H1 (cell line): ENCODE results near the gene ENOX2. TPM values are rescaled to one million over a fixed set of nuclear protein-coding genes. Genes with fewer than 3 reads are reported as not detected.

Source experiments
- CTCF ChIA-PET: fragments of 300-600 bp; sonication (Branson Sonifier 250); formaldehyde crosslinking; loops from one replicate; lab custom pipeline; 2021; ENCODE audit not compliant: partially characterized antibody; lab: Charles Lee
- POLR2A ChIA-PET: fragments of 300-600 bp; sonication (Branson Sonifier 250); formaldehyde crosslinking; loops from one replicate; lab custom pipeline; 2021; ENCODE audit warnings: inconsistent platforms; ENCODE audit not compliant: partially characterized antibody; lab: Charles Lee
- DNase-seq, 2 experiments: peaks; one replicate each; pipeline versions ENCODE4 v3.0.0 to v3.0.0-alpha.2; 2010 to 2022; ENCODE audit warnings: low spot score in 2 of 2, low read depth in 1 of 2, mixed read lengths in 1 of 2
- FAIRE-seq: peaks from 2 replicates; lab custom pipeline; 2011; peaks lifted over from hg19 to GRCh38; lab: Jason Lieb, UNC
- H2AFZ ChIP-seq: 2 replicates; pipeline ENCODE4 v1.8.1; 2012; ENCODE audit warnings: low read length, inconsistent platforms
- H2AK5ac ChIP-seq: 2 replicates; pipeline ENCODE4 v1.6.1; 2013; ENCODE audit warnings: low read depth, low read length
- H2BK120ac ChIP-seq: replicated peaks from 2 replicates; pipeline ENCODE3; 2013; ENCODE audit warnings: low read depth, low read length, inconsistent platforms
- H2BK12ac ChIP-seq: 2 replicates; pipeline ENCODE4 v1.6.1; 2013; ENCODE audit warnings: low read depth, low read length
- H2BK15ac ChIP-seq: 2 replicates; pipeline ENCODE4 v1.6.1; 2013; ENCODE audit warnings: low read length
- H2BK20ac ChIP-seq: 2 replicates; pipeline ENCODE4 v1.6.1; 2013; ENCODE audit warnings: low read length
- H2BK5ac ChIP-seq: 2 replicates; pipeline ENCODE4 v1.6.1; 2013; ENCODE audit warnings: low read depth, low read length
- H3K14ac ChIP-seq: 2 replicates; pipeline ENCODE4 v1.6.1; 2013; ENCODE audit warnings: inconsistent platforms; ENCODE audit not compliant: insufficient read length
- H3K18ac ChIP-seq: 2 replicates; pipeline ENCODE4 v1.6.1; 2013; ENCODE audit warnings: low read length; ENCODE audit errors: extremely low read depth
- H3K23ac ChIP-seq: 2 replicates; pipeline ENCODE4 v1.6.1; 2013; ENCODE audit warnings: inconsistent platforms; ENCODE audit not compliant: insufficient read length
- H3K23me2 ChIP-seq: 2 replicates; pipeline ENCODE4 v1.6.1; 2013; ENCODE audit warnings: low read depth, low read length
- H3K27ac ChIP-seq: 2 replicates; pipeline ENCODE4 v1.6.1; 2011; ENCODE audit warnings: low read depth, low read length, inconsistent platforms
- H3K27me3 ChIP-seq, 4 experiments: replicated peaks in 1 of 4; 1 replicate in 1 of 4; 2 replicates in 3 of 4; pipeline versions ENCODE4 v1.6.1 to v1.8.1; 2011 to 2013; ENCODE audit warnings: low read length in 3 of 4, mild to moderate bottlenecking in 3 of 4, inconsistent platforms in 2 of 4, mixed read lengths in 2 of 4, moderate library complexity in 1 of 4; ENCODE audit not compliant: control insufficient read depth in 3 of 4, insufficient read depth in 3 of 4; ENCODE audit errors: extremely low read depth in 1 of 4
- H3K36me3 ChIP-seq, 4 experiments: 2 replicates each; pipeline versions ENCODE4 v1.6.1 to v1.8.1; 2011 to 2013; ENCODE audit warnings: mild to moderate bottlenecking in 4 of 4, low read length in 3 of 4, moderate library complexity in 2 of 4, control low read depth in 1 of 4, inconsistent platforms in 1 of 4; ENCODE audit not compliant: insufficient read depth in 4 of 4, control insufficient read depth in 2 of 4
- H3K4ac ChIP-seq: replicated peaks from 2 replicates; pipeline ENCODE3; 2013; ENCODE audit warnings: low read length, low read depth, mixed read lengths, inconsistent platforms; ENCODE audit not compliant: insufficient read length
- H3K4me1 ChIP-seq, 4 experiments: replicated peaks in 1 of 4; 1 replicate in 1 of 4; 2 replicates in 3 of 4; pipeline versions ENCODE4 v1.6.1 to v1.8.1; 2011 to 2013; ENCODE audit warnings: low read length in 3 of 4, inconsistent platforms in 2 of 4, mixed read lengths in 1 of 4; ENCODE audit not compliant: insufficient read depth in 4 of 4, control insufficient read depth in 3 of 4
- H3K4me2 ChIP-seq, 2 experiments: 2 replicates each; pipeline versions ENCODE4 v1.6.1 to v1.8.1; 2011 to 2013; ENCODE audit warnings: low read depth in 2 of 2, low read length in 2 of 2, control low read depth in 1 of 2, inconsistent platforms in 1 of 2, mild to moderate bottlenecking in 1 of 2; ENCODE audit not compliant: insufficient read depth in 1 of 2
- H3K4me3 ChIP-seq, 4 experiments: fragments of 200-600, 300-600 bp in 1 of 4; sonication (generic), shearing (Covaris generic), sonication (Bioruptor Twin) in 1 of 4; 2 replicates each; pipeline versions ENCODE4 v1.5.1 to v1.8.1; 2011 to 2016; ENCODE audit warnings: low read length in 4 of 4, low read depth in 3 of 4, control low read depth in 2 of 4, inconsistent platforms in 2 of 4, mild to moderate bottlenecking in 2 of 4, mixed read lengths in 1 of 4, moderate library complexity in 1 of 4; ENCODE audit not compliant: insufficient read depth in 2 of 4; ENCODE audit errors: extremely low read depth in 1 of 4
- H3K56ac ChIP-seq: replicated peaks from 2 replicates; pipeline ENCODE3; 2013; ENCODE audit warnings: low read depth, mild to moderate bottlenecking, mixed read lengths, low read length, inconsistent platforms; ENCODE audit not compliant: insufficient read length
- H3K79me1 ChIP-seq: 2 replicates; pipeline ENCODE4 v1.6.1; 2013; ENCODE audit warnings: low read depth, low read length, control low read depth
- H3K79me2 ChIP-seq, 2 experiments: 2 replicates each; pipeline versions ENCODE4 v1.6.1 to v1.8.1; 2012 to 2013; ENCODE audit warnings: low read length in 2 of 2, mild to moderate bottlenecking in 2 of 2, inconsistent platforms in 1 of 2; ENCODE audit not compliant: insufficient read depth in 2 of 2, control insufficient read depth in 1 of 2
- H3K9ac ChIP-seq, 4 experiments: replicated peaks in 1 of 4; 1 replicate in 1 of 4; 2 replicates in 3 of 4; pipeline versions ENCODE4 v1.6.1 to v1.8.1; 2011 to 2013; ENCODE audit warnings: low read depth in 3 of 4, low read length in 3 of 4, control low read depth in 2 of 4, mild to moderate bottlenecking in 2 of 4, moderate library complexity in 2 of 4, inconsistent platforms in 1 of 4; ENCODE audit errors: extremely low read depth in 1 of 4
- H3K9me3 ChIP-seq, 2 experiments: 2 replicates each; pipeline versions ENCODE4 v1.6.1 to v1.8.1; 2012 to 2013; ENCODE audit warnings: mild to moderate bottlenecking in 2 of 2, moderate library complexity in 2 of 2, control low read depth in 1 of 2, inconsistent platforms in 1 of 2, low read depth in 1 of 2, low read length in 1 of 2, mixed read lengths in 1 of 2; ENCODE audit not compliant: insufficient read depth in 2 of 2
- H4K20me1 ChIP-seq, 2 experiments: replicated peaks in 1 of 2; 2 replicates each; pipeline versions ENCODE3 to v1.8.1; 2011 to 2013; ENCODE audit warnings: inconsistent platforms in 2 of 2, low read length in 2 of 2, mild to moderate bottlenecking in 1 of 2; ENCODE audit not compliant: insufficient read depth in 2 of 2, control insufficient read depth in 1 of 2
- H4K5ac ChIP-seq: 2 replicates; pipeline ENCODE4 v1.6.1; 2013; ENCODE audit warnings: low read length, low read depth, mixed read lengths, inconsistent platforms; ENCODE audit not compliant: insufficient read length
- H4K8ac ChIP-seq: 2 replicates; pipeline ENCODE4 v1.8.0; 2013; ENCODE audit warnings: mild to moderate bottlenecking, moderate library complexity, low read length, inconsistent platforms; ENCODE audit not compliant: insufficient read depth; ENCODE audit errors: extremely low read depth
- H4K91ac ChIP-seq: replicated peaks from 2 replicates; pipeline ENCODE3; 2013; ENCODE audit warnings: low read length, mixed read lengths, inconsistent platforms; ENCODE audit not compliant: insufficient read length
- ATF3 ChIP-seq: IDR thresholded peaks from 2 replicates; pipeline ENCODE4 v1.6.1; 2011; ENCODE audit warnings: low read depth, mild to moderate bottlenecking, low read length; ENCODE audit not compliant: insufficient read depth
- HDAC6 ChIP-seq: IDR thresholded peaks from one replicate; pipeline ENCODE4 v1.7.1; 2012; ENCODE audit warnings: low read depth, mild to moderate bottlenecking, inconsistent platforms, low read length, moderate library complexity
- NRF1 ChIP-seq: IDR thresholded peaks from 2 replicates; pipeline ENCODE4 v1.6.1; 2011; ENCODE audit warnings: mild to moderate bottlenecking, low read depth, low read length, improper control_type of control experiment
- POLR2AphosphoS5 ChIP-seq: IDR thresholded peaks from 2 replicates; pipeline ENCODE4 v1.6.1; 2011; ENCODE audit warnings: low read depth, low read length
- YY1 ChIP-seq: IDR thresholded peaks from 2 replicates; pipeline ENCODE4 v1.6.1; 2011; ENCODE audit warnings: low read depth, mild to moderate bottlenecking, low read length
- WGBS, 2 experiments: shearing (Covaris generic) in 1 of 2; methylation state at CpG; one replicate each; pipeline versions ENCODE4 v1.1.6 to v1.1.7; 2013 to 2015; ENCODE audit warnings: low lambda C conversion rate in 2 of 2, mixed read lengths in 2 of 2, inconsistent platforms in 1 of 2, low coverage in 1 of 2, missing lambda C conversion rate in 1 of 2; ENCODE audit not compliant: insufficient replicate concordance in 2 of 2, insufficient coverage in 1 of 2, insufficient read length in 1 of 2; ENCODE audit errors: extremely low coverage in 1 of 2, missing lambda C conversion rate in 1 of 2; 5-methylcytosine and 5-hydroxymethylcytosine counted together
- polyA plus RNA-seq, 7 experiments: library from polyadenylated mRNA; depleted of rRNA in 3 of 7; stranded (reverse) in 5 of 7; unstranded in 2 of 7; fragments of >200 nt in 5 of 7; fragments of 200-250 nt in 2 of 7; gene quantifications; 1 replicate in 5 of 7; 2 replicates in 1 of 7; 4 replicates in 1 of 7; pipeline versions ENCODE4 v1.2.1 to v1.2.3, GENCODE V29; 2011 to 2013; ENCODE audit warnings: missing spikeins in 2 of 7, mixed read lengths in 2 of 7
- total RNA-seq: library from RNA; stranded (reverse); fragmentation: NEBNext Ultra II Directional; extraction: Animal tissue kit (Norgen Biotek cat#: 25700); gene quantifications from 2 replicates; pipeline ENCODE4 v1.2.1, GENCODE V29; 2021

ENOX2 gene
- total and polyA plus RNA-seq, 2 of the 8 experiments (the other 6 are each of a cell fraction or from before 2014, with no cell fraction given) = 4.5 to 12.3 TPM

DNA sequence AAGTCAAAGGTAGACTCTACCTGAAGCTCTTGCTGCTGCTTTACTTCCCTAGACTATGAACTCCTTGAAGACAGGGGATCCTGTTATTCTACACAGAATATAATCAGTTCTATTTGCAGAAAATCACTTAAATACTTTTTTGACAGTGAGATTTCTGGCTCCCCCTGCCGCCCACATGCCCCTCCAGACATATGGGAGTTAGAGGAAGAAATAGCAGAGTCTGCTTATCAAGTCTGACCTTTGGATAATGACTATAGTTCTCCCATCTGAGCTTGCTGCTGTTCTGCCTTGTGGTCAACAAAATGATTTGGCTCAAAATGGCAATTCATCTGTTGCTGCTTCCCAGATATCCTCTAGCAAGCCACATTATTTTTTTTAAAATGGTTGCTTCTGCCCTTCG, 101.1 kb downstream of the ENOX2 start:
- H3K27me3 ChIP-seq = no peaks in the 10 kb centered on the region
- H3K36me3 ChIP-seq = no peaks in the 10 kb centered on the region
- H3K23ac ChIP-seq = no peak overlapping the region
- DNase-seq (no peak), FAIRE-seq (no peak)
- H2BK120ac ChIP-seq = no peak overlapping the region
- no peaks in the 10 kb centered on the region for H3K9me3 ChIP-seq
- H3K9ac ChIP-seq = no peak overlapping the region
- H3K4me1 ChIP-seq = no peaks in the 10 kb centered on the region
- H2BK12ac ChIP-seq = no peak overlapping the region
- H4K20me1 ChIP-seq = no peaks in the 10 kb centered on the region
- H4K5ac ChIP-seq = no peak overlapping the region
- no peak overlapping the region for H3K56ac ChIP-seq
- no peak overlapping the region for H4K8ac ChIP-seq
- no peak overlapping the region for H2AK5ac ChIP-seq
- H3K4me3 ChIP-seq = no peak overlapping the region
- no peak overlapping the region for H2AFZ ChIP-seq
- CTCF ChIA-PET = interaction anchor here (1.6 to 2.5 kb wide), 2 partner anchors 15 to 252 kb away, joined by 3 to 6 read pairs; no protein-coding TSS in a partner anchor
- H2BK20ac ChIP-seq = no peak overlapping the region
- no peaks in the 10 kb centered on the region for H3K79me1 ChIP-seq
- POLR2A ChIA-PET = no interaction called here
- H3K27ac ChIP-seq = no peak overlapping the region
- no peaks in the 10 kb centered on the region for H3K23me2 ChIP-seq
- no peak overlapping the region for H3K4ac ChIP-seq
- no peak overlapping the region for H2BK5ac ChIP-seq
- no peak overlapping the region for H4K91ac ChIP-seq
- H2BK15ac ChIP-seq = no peak overlapping the region
- no peaks in the 10 kb centered on the region for H3K79me2 ChIP-seq
- H3K14ac ChIP-seq = no peak overlapping the region
- 33% methylated on average over 1 of the region's 2 CpGs; no CpG with 5 or more reads in 1 of the 2 experiments for WGBS, 2 experiments
- no peak overlapping the region for H3K18ac ChIP-seq
- H3K4me2 ChIP-seq = no peak overlapping the region
- TF ChIP-seq NRF1 (no peak), ATF3 (no peak), YY1 (no peak), POLR2AphosphoS5 (no peak), HDAC6 (no peak)
